ENCODE data around the gene PLPPR3. TPM values are rescaled to one million over a fixed set of nuclear protein-coding genes. Genes with fewer than 3 reads are reported as not detected.

Gene PLPPR3
- total and polyA plus RNA-seq, 9 of the 15 experiments (the other 6 are each of a cell fraction or from before 2014, with no cell fraction given) = 0.01 to 48.2 (median 8.6) TPM

GRCh38 chr19:848386-848921 is 26.7 kb upstream of the PLPPR3 start (continued):
- TF ChIP-seq KDM1A (IDR thresholded peaks at IDR 0.05) = peak; percentile 31 to 78; a peak in 3 of 4 replicates
- TF ChIP-seq, protein P1, sequence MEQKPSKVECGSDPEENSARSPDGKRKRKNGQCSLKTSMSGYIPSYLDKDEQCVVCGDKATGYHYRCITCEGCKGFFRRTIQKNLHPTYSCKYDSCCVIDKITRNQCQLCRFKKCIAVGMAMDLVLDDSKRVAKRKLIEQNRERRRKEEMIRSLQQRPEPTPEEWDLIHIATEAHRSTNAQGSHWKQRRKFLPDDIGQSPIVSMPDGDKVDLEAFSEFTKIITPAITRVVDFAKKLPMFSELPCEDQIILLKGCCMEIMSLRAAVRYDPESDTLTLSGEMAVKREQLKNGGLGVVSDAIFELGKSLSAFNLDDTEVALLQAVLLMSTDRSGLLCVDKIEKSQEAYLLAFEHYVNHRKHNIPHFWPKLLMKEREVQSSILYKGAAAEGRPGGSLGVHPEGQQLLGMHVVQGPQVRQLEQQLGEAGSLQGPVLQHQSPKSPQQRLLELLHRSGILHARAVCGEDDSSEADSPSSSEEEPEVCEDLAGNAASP (IDR thresholded peaks at IDR 0.05) = no peak

GRCh38 chr19:845707-846521 is 24.2 kb upstream of the PLPPR3 start:
- H3K27ac ChIP-seq (ENCODE audit: extremely low read depth, low read depth, low read length) = no peak overlapping the region
- no peaks in the 10 kb centered on the region for H3K27me3 ChIP-seq (ENCODE audit: control insufficient read depth in 2 of 2, insufficient read depth in 2 of 2, low read length in 2 of 2)
- DNase-seq (ENCODE audit: extremely low read depth in 1 of 4, low spot score in 3 of 4) (no peak), FAIRE-seq (no peak), ATAC-seq (no peak)
- in situ Hi-C loops (cut with MboI) (no loop called here), intact Hi-C loops (cut with micrococcal nuclease) (no loop called here)
- no peak overlapping the region for H3K4me3 ChIP-seq
- 50% methylated on average over 21 of the region's 37 CpGs for WGBS (ENCODE audit: insufficient coverage, low coverage, missing lambda C conversion rate)
- H3K79me2 ChIP-seq (ENCODE audit: control insufficient read depth, insufficient read depth, low read length) = no peaks in the 10 kb centered on the region
- H3K4me2 ChIP-seq (ENCODE audit: insufficient read depth, low read length) = no peak overlapping the region
- peak; percentile 62; the same call in 1 of the 2 replicates for TF ChIP-seq HNRNPL (IDR thresholded peaks at IDR 0.05; ENCODE audit: low read depth, low read length)
- TF ChIP-seq BRD9 (IDR thresholded peaks at IDR 0.05; ENCODE audit: low read depth, partially characterized antibody) = no peak
- no peaks in the 10 kb centered on the region for H4K20me1 ChIP-seq (replicated peaks; ENCODE audit: control insufficient read depth, insufficient read depth, low read length)
- peak overlapping the region in 1 of 2 experiments; percentile 52; a peak in 2 of 4 replicates for H3K9ac ChIP-seq (ENCODE audit: insufficient read depth in 1 of 2, low read depth in 2 of 2, low read length in 2 of 2)
- no peaks in the 10 kb centered on the region for H3K9me3 ChIP-seq (replicated peaks; ENCODE audit: control insufficient read depth, insufficient read depth, low read depth, low read length)
- H3K9me1 ChIP-seq (ENCODE audit: control insufficient read depth, insufficient read depth, low read length) = no peaks in the 10 kb centered on the region
- no TSS peak for BruUV-seq (replicated peaks)
- no peaks in the 10 kb centered on the region for H3K36me3 ChIP-seq (ENCODE audit: control insufficient read depth, insufficient read depth, low read length)
- H2AFZ ChIP-seq (ENCODE audit: low read depth, low read length) = no peak overlapping the region
- H3K4me1 ChIP-seq (replicated peaks in 1 of 2; ENCODE audit: control insufficient read depth in 2 of 2, insufficient read depth in 2 of 2, low read length in 2 of 2) = peaks cover 11 to 51% of the 10 kb centered on the region in 2 experiments
- POLR2A ChIA-PET = interaction anchor here (1.1 kb wide), 1 partner anchor 8 kb away, joined by 3 read pairs; no protein-coding TSS in a partner anchor
- CTCF ChIA-PET (ENCODE audit: low intra/inter-chr PET ratio) = interaction anchor here (0.6 kb wide), 1 partner anchor 76 kb away, joined by 3 read pairs; no protein-coding TSS in a partner anchor

Data from K562 (cell line).